ENCODE measurements around the gene SLC47A2.

The SLC47A2 gene

GRCh38 chr17:19747159-19747719 is 30.9 kb upstream of the SLC47A2 start:
- no peak for DNase-seq

GRCh38 chr17:19746517-19746916 is 30.1 kb upstream of the SLC47A2 start:
- no peak for DNase-seq

- DNase-seq = peak; percentile 79
These were observed 28.8 kb upstream of the SLC47A2 start for GRCh38 chr17:19744922-19745757.

GRCh38 chr17:19744492-19744891 is 28.1 kb upstream of the SLC47A2 start:
- no peak for DNase-seq

- no peak for DNase-seq
These were observed 27.0 kb upstream of the SLC47A2 start for GRCh38 chr17:19743101-19744100.

- DNase-seq = no peak
These were observed 26.1 kb upstream of the SLC47A2 start for GRCh38 chr17:19742495-19742894.

- no peak for DNase-seq
These were observed 25.6 kb upstream of the SLC47A2 start for GRCh38 chr17:19741832-19742457.

- no peak for DNase-seq
These were observed 24.5 kb upstream of the SLC47A2 start for GRCh38 chr17:19740933-19741332.

GRCh38 chr17:19739241-19740201 is 23.1 kb upstream of the SLC47A2 start:
- DNase-seq = no peak

GRCh38 chr17:19738757-19739156 is 22.4 kb upstream of the SLC47A2 start:
- DNase-seq = no peak

- no peak for DNase-seq
These were observed 21.7 kb upstream of the SLC47A2 start for GRCh38 chr17:19738073-19738449.

GRCh38 chr17:19737305-19738072 is 21.1 kb upstream of the SLC47A2 start:
- DNase-seq = no peak

- DNase-seq = no peak
These were observed 19.7 kb upstream of the SLC47A2 start for GRCh38 chr17:19736071-19736470.

GRCh38 chr17:19733953-19734526 is 17.7 kb upstream of the SLC47A2 start:
- DNase-seq = no peak

GRCh38 chr17:19731626-19732025 is 15.2 kb upstream of the SLC47A2 start:
- no peak for DNase-seq

GRCh38 chr17:19730843-19731242 is 14.5 kb upstream of the SLC47A2 start:
- no peak for DNase-seq

GRCh38 chr17:19729900-19730299 is 13.5 kb upstream of the SLC47A2 start:
- DNase-seq = no peak

GRCh38 chr17:19728084-19728495 is 11.7 kb upstream of the SLC47A2 start:
- no peak for DNase-seq

GRCh38 chr17:19727501-19728078 is 11.2 kb upstream of the SLC47A2 start:
- DNase-seq = no peak

Measured in CD4-positive, alpha-beta T cell treated with Interleukin-15 for 1 hour (primary cell).